Measurements from ENCODE around the gene FAM47E.
"Not testable (repeated sequence)": the region's sequence is repeated elsewhere in the genome, so short reads cannot be mapped to it uniquely, and the experiment has no call there.

FAM47E gene

DNA sequence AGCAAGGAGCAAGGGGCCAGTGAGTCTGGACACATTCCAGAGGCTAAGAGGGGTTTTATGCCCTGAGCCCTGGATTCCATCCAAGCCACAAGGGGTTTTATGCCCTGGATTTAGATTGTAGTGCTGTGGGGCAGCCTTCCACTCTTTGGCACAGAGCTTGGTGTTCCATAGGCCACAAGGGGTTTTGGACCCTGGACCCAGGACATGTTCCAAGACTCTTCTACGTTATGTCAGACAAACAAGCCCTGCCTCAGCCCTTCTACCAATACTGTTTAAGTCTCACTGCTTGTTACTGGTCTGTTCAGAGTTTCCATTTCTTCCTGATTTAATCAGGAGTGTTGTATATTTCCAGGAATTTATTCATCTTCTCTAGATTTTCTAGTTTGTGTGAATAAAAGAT is 25.1 kb upstream of the FAM47E start:
- DNase-seq, result no peak

DNA sequence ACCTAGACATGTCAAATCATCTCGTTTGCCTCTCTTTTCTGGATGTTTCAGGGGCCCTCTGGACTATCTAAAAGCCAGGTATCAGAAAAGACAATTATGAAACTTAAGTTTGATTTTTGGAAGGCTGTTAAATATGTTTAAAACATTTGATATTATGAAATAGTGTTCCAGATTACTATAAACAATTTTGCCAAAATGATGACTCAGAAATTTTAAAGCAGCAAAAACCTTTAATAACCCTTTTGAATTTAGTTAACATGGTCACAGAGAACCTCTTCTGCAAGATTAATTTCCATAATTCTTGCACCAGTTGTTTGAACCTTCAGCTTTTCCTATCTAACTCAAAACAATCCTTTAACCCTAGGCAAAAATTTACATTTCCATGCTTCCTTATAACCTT is 18.8 kb upstream of the FAM47E start:
- no peak for DNase-seq

DNA sequence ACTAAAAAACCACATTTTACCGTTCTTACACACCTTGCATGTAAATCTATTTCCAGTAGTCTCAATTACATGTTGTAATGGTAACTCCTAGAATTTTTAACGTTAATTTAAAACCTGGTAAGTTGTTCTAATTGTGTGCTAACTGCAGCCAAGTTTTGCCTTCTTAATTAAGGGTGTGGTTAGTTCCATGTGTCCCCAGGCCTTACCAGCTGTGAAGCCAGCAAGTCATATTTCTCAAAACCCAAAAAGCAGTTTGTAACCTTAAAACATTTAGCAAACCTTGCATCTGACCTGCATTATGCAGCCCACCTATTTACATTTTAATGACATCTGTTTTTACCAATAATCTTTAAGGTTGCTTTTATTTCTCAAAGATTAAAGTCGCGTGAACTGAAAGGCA is 18.4 kb upstream of the FAM47E start:
- DNase-seq, result no peak

DNA sequence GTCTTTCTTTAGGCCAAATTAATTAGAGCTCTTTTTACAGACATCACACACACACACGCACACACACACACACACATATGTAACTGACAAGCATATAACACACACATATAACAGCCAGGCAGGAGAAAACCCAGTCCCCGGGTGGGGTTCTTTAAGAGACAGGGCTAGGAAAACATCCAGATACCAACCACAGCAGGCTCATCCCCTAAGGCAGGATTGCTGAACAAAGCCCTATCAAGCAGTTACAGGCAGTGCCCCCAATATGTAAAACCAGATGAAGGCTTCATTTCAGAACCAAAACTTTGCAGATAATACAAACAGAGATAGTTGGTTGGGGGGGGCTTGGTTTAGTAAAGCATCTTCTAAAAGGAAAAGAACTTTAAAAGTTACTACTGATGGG is 18.0 kb upstream of the FAM47E start:
- DNase-seq, result no peak

DNA sequence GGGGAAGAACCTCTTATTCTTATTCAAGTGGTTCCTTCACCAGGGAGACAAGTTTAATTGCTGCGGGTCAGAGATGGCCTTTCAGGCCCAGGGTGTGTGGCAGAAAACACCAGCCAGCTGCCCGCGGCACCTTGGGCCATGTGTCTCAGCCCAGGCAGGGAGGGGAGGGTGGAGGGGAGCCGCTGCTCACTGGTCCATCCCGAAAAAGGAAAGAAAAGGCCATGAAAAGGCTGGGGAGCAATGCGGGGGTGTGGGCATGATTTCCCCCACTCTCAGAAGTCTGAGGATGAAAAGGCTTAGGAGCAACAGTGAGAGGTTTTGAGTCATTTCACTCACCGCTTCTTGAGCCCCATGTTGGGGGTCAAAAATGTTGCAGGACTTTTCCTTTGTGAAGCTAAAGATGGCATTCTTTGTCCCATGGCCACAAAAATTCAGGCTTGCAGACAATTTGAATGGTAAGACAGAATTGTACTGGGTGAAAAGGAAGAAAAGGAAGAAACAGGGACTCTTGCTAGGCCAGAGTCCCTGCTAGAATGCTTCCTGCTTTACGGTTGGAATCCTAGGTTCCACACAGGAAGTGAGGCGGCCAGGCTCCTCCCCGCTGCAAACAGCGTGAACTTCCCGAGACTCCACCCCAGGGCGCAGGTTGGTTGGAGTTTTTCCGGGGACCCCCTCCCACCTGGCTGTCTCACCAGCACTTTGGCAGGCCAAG is 17.4 kb upstream of the FAM47E start:
- no peak for DNase-seq

DNA sequence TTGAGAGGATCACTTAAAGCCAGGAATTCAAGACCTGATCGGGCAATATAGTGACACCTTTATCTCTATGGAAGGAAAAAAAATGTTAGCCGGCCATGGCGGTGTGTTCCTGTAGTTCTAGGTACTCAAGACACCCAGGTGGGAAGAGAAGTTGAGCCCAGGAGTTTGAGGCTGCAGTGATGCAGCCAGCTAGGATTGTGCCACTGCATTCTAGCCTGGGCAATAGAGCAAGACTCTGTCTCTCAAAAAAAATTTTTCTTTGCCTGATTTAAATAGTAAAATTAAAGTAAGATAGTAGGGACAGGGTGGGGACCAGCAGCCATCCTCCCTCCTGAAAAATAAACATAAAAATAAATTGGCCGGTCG is 16.9 kb upstream of the FAM47E start:
- no peak for DNase-seq

DNA sequence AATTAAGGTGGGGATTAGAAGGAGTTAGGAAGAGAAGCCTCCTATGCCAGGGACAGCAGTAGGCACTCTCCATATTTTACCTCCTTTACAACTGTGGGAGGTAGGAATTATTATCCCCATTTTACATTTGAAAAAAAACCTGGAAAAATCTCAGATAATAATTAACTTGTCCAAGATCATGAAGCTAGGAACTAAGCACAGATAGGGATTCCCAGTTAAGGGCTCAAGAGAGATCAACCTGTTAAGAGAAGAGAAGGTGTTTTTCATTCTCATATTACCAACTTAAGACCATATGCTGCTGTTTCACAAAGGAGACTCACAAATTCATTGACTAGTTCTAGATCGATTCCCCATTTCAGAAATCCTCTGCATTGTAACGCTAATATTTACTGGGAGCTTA is 16.1 kb upstream of the FAM47E start:
- DNase-seq, result no peak

DNA sequence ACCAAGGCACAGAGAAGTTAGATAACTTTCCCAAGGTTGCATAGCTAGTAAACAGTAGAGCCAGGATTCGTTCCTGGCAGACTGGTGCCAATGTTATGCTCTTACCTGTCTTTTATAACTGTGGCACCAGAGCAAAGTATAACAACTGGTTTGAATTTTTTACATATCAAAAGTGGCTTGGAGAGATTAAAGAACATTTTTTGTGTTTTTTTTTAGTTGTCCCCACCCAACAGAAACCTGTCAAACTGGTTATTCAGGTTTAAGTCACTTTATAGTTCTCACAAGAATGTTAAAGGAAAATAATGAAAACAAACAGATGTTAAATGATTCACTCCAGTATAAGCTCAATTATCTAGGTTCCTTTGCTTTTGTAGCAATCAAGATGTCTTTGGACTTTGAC is 15.6 kb upstream of the FAM47E start:
- DNase-seq, result no peak

DNA sequence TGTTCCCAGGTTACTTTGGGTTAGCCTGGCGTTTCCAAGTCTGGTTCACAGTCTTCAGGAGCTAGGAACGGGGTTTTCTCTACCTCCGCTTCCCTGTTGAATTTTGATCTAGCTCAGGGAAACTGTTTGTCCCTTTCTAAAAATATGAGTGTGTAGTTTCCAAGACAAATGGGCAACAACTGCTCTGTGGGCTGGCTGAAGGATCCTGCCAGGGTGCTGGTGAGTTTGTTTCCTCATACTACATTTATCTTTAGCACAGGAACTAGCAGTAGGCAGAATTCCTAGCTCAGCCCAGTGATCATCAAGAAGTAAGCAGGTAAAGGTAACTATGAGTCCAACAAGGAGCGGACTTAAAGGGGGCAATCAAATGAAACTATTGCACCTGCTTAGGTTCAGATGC is 13.3 kb upstream of the FAM47E start:
- DNase-seq, result no peak

DNA sequence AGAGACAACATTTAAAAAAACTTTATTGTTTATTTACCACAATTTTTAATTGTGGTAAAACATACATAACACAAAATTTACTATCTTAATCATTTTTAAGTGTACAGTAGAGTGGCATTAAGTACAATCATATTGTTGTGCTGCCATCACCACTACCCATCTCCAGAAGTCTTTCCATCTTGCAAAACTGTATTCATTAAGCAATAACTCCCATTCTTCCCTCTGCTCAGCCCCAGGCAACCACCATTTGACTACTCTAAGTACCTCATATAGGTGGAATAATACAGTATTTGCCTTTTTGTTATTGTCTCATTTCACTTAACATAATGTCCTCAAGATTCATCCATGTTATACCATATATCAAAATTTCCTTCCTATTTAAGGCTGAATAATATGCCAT is 12.8 kb upstream of the FAM47E start:
- no peak for DNase-seq

DNA sequence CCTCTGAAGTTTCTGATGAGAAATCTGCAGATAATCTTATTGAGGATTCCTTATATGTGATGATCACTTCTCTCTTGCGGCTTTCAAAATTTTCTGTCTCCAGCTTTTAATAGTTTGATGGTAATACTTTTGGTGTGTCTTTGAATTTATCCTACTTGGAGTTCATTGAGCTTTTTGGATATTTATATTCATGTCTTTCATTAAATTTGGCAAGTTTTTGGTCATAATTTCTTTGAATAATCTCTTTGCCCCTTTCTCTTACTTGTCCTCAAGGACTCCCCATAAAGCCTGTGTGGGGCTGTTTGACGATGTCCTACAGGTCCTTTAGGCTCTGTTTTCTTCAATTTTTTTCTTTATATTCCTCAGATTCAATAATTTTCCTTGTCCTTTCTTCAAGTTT is 11.3 kb upstream of the FAM47E start:
- no peak for DNase-seq

DNA sequence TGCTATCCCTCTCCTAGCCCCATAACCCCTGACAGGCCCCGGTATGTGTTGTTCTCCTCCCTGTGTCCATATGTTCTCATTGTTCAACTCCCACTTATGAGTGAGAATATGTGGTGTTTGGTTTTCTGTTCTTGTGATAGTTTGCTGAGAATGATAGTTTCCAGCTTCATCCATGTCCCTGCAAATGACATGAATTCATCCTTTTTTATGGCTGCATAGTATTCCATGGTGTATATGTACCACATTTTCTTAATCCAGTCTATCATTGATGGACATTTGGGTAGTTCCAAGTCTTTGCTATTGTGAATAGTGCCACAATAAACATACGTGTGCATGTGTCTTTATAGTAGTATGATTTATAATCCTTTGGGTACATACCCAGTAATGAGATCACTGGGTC is 7.6 kb upstream of the FAM47E start:
- DNase-seq, result not testable (repeated sequence)

DNA sequence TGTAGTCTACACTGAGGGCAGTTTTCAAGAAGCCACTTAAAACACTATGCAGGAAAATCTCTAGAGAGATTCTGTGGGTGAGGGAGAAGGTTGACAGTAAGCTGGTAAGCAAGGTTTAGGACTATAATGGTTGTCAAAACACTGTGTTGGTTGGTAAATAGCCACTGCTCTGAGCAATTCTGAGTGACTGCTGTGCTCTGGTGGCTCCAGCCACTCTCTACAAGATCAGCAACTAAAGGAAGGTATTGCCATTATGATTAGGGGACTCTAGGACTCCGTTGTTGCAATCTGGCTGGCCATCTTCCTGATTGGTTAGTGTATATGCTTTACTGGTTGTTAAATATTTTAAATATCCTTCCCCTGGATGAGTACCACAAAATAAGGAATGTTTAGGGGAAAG is 5.5 kb upstream of the FAM47E start:
- no peak for DNase-seq

DNA sequence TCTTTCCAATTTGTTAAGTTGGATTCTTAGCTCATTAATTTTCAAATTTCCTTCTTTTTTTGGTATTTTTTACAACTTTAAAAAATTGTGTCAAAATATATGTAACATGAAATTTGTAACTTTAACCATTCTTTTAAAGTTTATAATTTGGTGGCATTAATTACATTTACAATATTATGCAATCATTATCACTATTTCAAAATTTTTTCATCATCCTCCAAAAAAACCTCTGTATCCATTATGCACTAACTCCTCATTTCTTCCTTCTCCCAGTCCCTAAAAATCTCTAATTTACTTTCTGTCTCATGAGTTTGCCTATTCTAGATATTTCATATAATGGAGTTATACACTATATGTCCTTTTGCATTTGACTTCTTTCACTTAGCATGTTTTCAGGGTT is 4.7 kb upstream of the FAM47E start:
- DNase-seq, result no peak

DNA sequence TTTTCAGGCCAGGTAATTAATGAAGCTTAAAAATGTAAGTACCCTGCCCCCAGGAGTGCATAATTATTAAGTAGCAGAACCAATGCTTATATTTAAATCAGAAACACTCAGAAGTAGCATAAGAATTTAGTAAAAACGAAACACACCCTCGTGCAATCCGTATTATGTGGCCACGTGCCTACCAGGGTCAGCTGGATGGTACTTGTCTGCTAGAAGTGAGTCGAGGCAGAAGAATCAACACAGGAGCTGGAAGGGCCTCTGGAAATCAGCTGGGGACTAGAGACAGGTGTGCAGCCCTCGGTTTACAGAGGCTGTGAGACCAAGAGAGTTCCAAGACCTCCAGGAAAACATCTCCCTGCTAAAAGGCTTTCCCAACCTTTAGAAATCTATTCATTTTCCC is 559 bp upstream of the FAM47E start:
- no peak for DNase-seq

DNA sequence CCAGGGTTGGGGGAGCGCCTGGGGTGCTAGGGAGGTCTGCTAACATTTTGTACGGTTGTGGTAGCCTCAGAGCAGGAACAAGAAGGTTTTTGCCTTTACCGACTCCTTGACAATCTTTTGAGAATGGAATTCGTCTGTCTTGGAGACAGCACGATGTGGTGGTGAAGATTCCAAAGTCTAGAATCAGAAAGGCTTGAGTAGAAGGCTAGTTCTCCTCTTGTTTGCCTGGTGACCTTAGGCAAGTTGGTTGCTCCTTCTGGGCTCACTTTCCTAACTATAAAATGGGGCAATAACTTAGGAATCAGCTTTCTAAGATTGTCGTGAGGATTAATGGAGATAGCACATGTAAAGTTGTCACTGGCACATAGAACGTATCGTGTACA is 741 bp downstream of the FAM47E start:
- DNase-seq, result no peak

DNA sequence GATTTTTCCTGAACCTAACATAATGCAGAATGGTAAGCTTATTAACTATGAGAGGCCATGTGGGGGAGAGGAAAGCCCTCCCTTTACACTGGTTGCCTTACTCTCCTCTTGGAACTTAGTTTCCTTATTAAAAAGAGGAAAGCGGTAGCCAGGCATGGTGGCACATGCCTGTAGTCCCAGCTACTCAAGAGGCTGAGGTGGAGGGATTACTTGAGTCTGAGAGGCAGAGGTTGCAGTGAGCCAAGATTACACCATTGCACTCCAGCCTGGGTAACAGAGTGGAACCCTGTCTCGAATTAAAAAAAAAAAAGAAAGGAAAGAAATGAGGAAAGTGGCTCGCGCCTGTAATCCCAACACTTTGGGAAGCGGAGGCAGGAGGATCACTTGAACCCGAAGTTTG is 2.0 kb downstream of the FAM47E start:
- no peak for DNase-seq

DNA sequence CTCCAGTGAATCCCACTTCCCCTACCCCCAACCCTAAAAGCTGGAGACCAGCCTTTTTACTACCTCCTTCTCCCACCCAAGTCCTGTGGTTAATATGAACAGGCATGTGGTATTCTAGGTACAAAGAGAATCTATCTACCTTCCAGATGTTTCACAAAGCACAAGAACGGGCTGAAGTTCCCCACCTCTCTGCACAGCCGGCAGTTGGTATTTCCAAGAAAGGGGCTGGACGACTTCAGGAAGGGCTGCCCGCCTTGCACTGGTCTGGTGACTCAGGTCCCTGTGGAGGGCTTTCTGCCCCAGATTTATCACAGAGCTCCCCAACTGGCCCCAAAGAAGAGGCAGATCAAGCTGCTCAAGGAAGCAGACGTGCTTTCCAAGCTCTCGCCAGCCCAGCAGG is 4.5 kb downstream of the FAM47E start:
- no peak for DNase-seq

DNA sequence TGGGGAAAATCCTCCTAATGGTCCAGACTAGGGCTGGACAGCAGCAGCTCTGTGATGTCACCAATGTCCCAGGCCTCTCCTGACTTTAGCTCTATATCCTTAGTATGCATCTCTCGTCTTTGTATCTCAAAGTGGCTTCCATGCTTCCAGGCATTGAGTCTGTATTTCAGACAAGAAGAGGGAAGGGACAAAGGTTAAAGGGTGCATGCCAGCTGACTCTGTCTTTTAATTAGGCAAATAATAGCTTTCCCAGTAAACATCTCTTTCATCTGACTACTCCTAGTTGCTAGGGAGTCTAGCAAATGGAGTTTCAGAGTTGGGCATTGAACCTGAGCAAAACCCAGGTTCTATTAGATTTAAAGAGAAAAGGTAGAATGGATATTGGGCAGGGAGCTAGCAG is 5.4 kb downstream of the FAM47E start:
- DNase-seq, result no peak

DNA sequence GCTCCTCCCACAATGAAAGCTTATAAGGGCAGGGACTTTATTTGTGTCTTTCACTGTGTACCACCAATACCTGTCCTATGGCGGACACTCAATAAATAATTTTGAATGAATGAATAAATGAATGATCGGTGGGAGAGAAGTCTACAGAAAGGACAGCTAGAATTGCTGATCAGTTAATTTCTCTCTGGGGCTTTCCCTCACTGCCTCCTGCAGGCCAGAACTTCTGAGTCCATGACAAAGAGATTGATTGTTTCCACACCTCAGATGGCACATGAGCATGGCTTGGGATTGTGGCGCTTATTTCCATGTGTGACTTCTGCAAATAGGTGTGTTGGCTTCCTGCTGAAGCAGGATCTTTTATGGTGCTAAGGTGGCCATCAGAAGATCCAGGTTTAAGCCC is 6.3 kb downstream of the FAM47E start:
- DNase-seq, result no peak

DNA sequence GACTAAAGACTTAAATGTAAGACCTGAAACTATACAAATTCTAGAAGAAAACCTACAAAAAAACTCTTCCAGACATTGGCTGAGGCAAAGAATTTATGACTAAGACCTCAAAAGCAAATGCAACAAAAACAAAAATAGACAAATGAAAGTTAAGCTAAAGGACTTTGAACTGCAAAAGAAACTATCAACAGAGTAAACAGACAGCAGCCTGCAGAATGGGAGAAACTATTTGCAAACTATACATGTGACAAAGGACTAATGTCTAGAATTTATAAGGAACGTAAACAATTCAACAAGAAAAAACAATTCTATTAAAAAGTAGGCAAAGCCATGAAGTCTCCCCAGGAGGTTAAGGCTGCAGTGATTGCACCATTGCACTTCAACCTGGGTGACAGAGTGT is 9.1 kb downstream of the FAM47E start:
- no peak for DNase-seq

DNA sequence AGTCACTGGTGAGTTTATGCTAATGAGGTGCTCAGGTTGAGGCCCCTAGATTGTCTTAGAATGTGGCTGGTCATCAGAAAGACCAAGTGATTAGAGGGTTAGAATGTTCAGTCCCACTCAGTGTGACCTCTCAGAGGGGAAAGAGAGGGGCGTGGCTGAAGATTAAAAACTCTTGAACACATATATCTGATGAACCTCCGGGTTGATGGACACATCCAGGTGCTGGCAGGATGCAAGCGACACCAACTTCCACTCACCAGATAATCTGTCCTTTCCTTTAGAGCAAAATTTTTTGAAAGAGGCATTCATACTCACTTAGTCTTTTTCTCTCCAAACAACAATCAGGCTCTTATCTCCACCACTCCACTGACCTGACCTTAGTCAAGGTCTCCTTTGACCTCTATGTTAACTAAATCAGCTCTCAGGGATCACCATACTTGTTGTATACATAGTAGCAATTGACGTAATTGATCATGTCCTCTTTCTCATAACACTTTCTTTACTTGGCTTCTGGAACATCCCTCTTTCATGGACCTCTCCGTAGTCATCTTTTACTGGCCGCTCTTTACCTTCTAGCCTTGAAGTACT is 14.2 kb downstream of the FAM47E start:
- no peak for DNase-seq

DNA sequence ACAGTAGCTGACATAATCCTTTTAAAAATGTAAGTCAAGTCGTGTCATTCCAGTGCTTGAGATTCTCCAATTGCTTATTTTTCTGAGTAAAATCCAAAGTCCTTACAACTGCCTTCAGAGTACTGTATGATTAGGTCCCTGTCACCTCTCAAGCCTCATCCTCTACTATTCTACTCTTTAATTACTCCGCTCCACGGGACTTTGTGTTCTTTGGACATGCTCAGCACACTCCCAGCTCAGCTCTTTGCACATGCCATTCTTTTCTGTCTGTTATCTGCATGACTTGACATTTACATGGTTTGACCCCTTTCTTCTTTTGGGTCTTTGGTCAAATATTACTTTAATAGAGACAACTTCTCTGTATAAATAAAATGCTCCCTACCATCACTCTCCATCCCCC is 15.1 kb downstream of the FAM47E start:
- no peak for DNase-seq

DNA sequence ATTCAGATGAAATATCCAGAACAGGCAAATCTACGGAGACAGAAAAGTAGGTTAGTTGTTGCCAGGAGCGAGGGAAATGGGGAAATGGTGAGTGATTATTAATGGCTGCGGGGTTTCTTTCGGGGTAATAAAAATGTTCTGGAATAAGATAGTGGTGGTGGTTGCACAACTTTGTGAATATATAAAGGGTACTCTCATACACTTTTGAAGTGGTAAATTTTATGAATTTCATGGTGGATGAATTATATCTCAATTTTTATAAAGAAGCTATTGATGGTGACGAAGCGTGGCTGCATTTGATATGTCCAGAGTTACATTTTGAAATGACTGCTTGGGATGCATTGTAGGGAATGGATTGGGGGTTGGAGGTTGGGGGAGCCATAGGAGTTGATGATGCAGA is 16.3 kb downstream of the FAM47E start:
- no peak for DNase-seq

Data from central memory CD4-positive, alpha-beta T cell (primary cell).